Suprapubic skin (tissue), 4 donors: ENCODE data around the gene MALL. TPM values are rescaled to one million over a fixed set of nuclear protein-coding genes. Genes with fewer than 3 reads are reported as not detected.
A peak's percentile ranks its signal among the peaks of the same experiment; 100 is the strongest.
"Not testable (repeated sequence)": the region's sequence is repeated elsewhere in the genome, so short reads cannot be mapped to it uniquely, and the experiment has no call there.

ENCODE experiments used
- DNase-seq, 2 donors: peaks; one replicate each; pipeline ENCODE4 v3.0.0-alpha.2; 2019; ENCODE audit warnings: low spot score in 2 of 2
- H3K27ac ChIP-seq: fragments of 200-600 bp; sonication (generic); one replicate; pipeline ENCODE4 v1.5.1; 2019
- H3K27me3 ChIP-seq: fragments of 200-600 bp; sonication (generic); one replicate; pipeline ENCODE4 v1.5.1; 2019
- H3K36me3 ChIP-seq: fragments of 200-600 bp; sonication (generic); one replicate; pipeline ENCODE4 v1.5.1; 2019
- H3K4me1 ChIP-seq: fragments of 200-600 bp; sonication (generic); one replicate; pipeline ENCODE4 v1.5.1; 2019
- H3K4me3 ChIP-seq: fragments of 200-600 bp; sonication (generic); one replicate; pipeline ENCODE4 v1.5.1; 2019; ENCODE audit warnings: mild to moderate bottlenecking
- H3K9me3 ChIP-seq: fragments of 200-600 bp; sonication (generic); one replicate; pipeline ENCODE4 v1.5.1; 2019
- CTCF ChIP-seq, 2 donors: fragments of 200-600 bp in 1 of 2; fragments of 450-650 bp in 1 of 2; sonication (generic) in 1 of 2; IDR thresholded peaks; one replicate each; pipeline ENCODE4 v1.5.1; 2016 to 2019; ENCODE audit warnings: antibody characterized with exemption in 2 of 2, mild to moderate bottlenecking in 1 of 2, moderate library complexity in 1 of 2
- EP300 ChIP-seq: sonication (generic); formaldehyde crosslinking; IDR thresholded peaks from one replicate; pipeline ENCODE4 v1.6.1; 2017; ENCODE audit warnings: antibody characterized with exemption
- POLR2A ChIP-seq, 2 donors: fragments of 450-650 bp; IDR thresholded peaks; one replicate each; pipeline ENCODE4 v1.6.1; 2017; ENCODE audit warnings: antibody characterized with exemption in 2 of 2, mild to moderate bottlenecking in 2 of 2, moderate library complexity in 2 of 2
- POLR2AphosphoS5 ChIP-seq, 3 donors: sonication (generic); formaldehyde crosslinking; IDR thresholded peaks; one replicate each; pipeline ENCODE4 v1.6.1; 2017; ENCODE audit warnings: antibody characterized with exemption in 3 of 3
- WGBS: methylation state at CpG from one replicate; pipeline ENCODE4 v1.1.5; 2018; 5-methylcytosine and 5-hydroxymethylcytosine counted together
- total RNA-seq, 4 donors: library from RNA; depleted of rRNA; stranded (reverse); fragments of >200 nt; gene quantifications; one replicate each; pipeline ENCODE4 v1.1.0, GENCODE V29; 2016

MALL gene
- 10 to 100 TPM; 20.8 to 49.2 (median 41.6) TPM for total RNA-seq

- peak in 1 of 2 donors; percentile 69 for DNase-seq
- Histone ChIP-seq H3K4me3 (peak within 1 kb of the TSS; percentile 52), H3K27ac (peak within 1 kb of the TSS; percentile 59), H3K9me3 (no peaks in the 10 kb centered on the region), H3K27me3 (peaks cover 12% of the 10 kb centered on the region), H3K36me3 (no peaks in the 10 kb centered on the region), H3K4me1 (peaks cover 26% of the 10 kb centered on the region)
- 6% methylated on average over 32 of the region's 62 CpGs for WGBS
- TF ChIP-seq POLR2AphosphoS5 (IDR thresholded peaks at IDR 0.05), result peak in 1 of 3 donors; percentile 39
- no peak for TF ChIP-seq CTCF (IDR thresholded peaks at IDR 0.05)
Observed at GRCh38 chr2:110115291-110116032, at the start of gene MALL. Gene MALL (minus strand): TSS chr2:110115822. CDS start chr2:110115792, 30 bp downstream.

GRCh38 chr2:110157153-110157793 lies 41.7 kb upstream of the MALL start:
- Histone ChIP-seq H3K4me1 (peaks cover 4% of the 10 kb centered on the region), H3K4me3 (no peak overlapping the region), H3K27me3 (no peaks in the 10 kb centered on the region), H3K27ac (no peak overlapping the region), H3K36me3 (no peaks in the 10 kb centered on the region), H3K9me3 (peaks cover 3% of the 10 kb centered on the region)
- 32% methylated on average over 4 of the region's 4 CpGs for WGBS
- no peak for TF ChIP-seq EP300
- peak; percentile 66 to 86 for TF ChIP-seq CTCF (IDR thresholded peaks at IDR 0.05)
- DNase-seq, result no peak

GRCh38 chr2:110154828-110155227 lies 39.2 kb upstream of the MALL start:
- not testable (repeated sequence) for H3K36me3 ChIP-seq, DNase-seq, H3K4me1 ChIP-seq, H3K4me3 ChIP-seq, H3K9me3 ChIP-seq, H3K27me3 ChIP-seq, H3K27ac ChIP-seq
- WGBS, result 95% methylated on average over 4 of the region's 4 CpGs

GRCh38 chr2:110154188-110154587 lies 38.6 kb upstream of the MALL start:
- H3K4me3 ChIP-seq, H3K27ac ChIP-seq, H3K36me3 ChIP-seq, H3K27me3 ChIP-seq, H3K4me1 ChIP-seq, H3K9me3 ChIP-seq, DNase-seq: not testable (repeated sequence)
- WGBS, result 95% methylated on average over 2 of the region's 2 CpGs

- Histone ChIP-seq H3K4me1 (peaks cover 13% of the 10 kb centered on the region), H3K36me3 (no peaks in the 10 kb centered on the region), H3K27ac (no peak overlapping the region), H3K4me3 (no peak overlapping the region), H3K27me3 (no peaks in the 10 kb centered on the region), H3K9me3 (peaks cover 3% of the 10 kb centered on the region)
- TF ChIP-seq POLR2AphosphoS5 (IDR thresholded peaks at IDR 0.05) (no peak), POLR2A (IDR thresholded peaks at IDR 0.05) (no peak)
- no peak for DNase-seq
- 68% methylated on average over 2 of the region's 2 CpGs for WGBS
Observed at GRCh38 chr2:110153416-110153815, 37.8 kb upstream of the MALL start.

GRCh38 chr2:110152943-110153342 lies 37.3 kb upstream of the MALL start:
- Histone ChIP-seq H3K36me3 (no peaks in the 10 kb centered on the region), H3K4me1 (peaks cover 13% of the 10 kb centered on the region), H3K27me3 (no peaks in the 10 kb centered on the region), H3K4me3 (no peak overlapping the region), H3K27ac (no peak overlapping the region), H3K9me3 (peaks cover 3% of the 10 kb centered on the region)
- WGBS, result 66% methylated on average over 3 of the region's 3 CpGs
- no peak for DNase-seq
- no peak for TF ChIP-seq POLR2A (IDR thresholded peaks at IDR 0.05)
- no peak for TF ChIP-seq POLR2AphosphoS5 (IDR thresholded peaks at IDR 0.05)
- no peak for TF ChIP-seq CTCF (IDR thresholded peaks at IDR 0.05)
- no peak for TF ChIP-seq EP300
